Measurements from ENCODE around the gene KRT76.

KRT76 gene

DNA sequence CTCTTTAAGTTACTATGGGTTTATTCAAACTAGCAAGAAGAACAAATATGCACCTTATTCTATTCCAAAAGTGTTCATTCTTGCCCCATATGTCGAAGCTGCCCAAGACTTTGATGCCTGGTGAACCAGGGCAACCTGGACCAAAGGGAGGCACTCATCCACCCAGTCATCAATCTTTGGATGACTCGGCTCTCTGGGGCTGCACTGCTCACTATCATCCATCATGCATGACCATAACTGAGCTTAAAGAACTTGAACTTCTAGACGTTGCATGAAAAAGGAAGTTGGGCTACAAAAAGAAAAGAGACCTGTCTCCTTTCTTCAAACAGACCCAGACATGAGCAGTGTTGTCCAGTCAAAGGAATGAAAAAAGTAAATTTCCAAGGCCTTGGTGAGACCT lies 35.6 kb upstream of the KRT76 start:
- DNase-seq = no peak

DNA sequence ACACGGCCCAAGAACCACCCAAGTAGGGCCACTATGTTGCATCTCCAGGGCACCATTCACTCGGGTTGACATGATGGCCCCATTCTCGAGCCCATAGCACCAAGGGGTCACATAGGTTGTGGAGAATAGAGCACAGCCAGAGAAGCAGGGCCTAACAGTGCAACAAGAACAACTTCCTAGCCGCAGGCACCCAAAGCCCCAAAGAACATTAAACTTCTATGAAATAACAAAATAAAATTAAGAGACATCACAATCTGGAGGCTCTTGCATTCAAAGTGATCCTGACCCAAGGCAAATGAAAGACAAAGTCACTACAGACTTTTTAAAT lies 34.9 kb upstream of the KRT76 start:
- no peak for DNase-seq

DNA sequence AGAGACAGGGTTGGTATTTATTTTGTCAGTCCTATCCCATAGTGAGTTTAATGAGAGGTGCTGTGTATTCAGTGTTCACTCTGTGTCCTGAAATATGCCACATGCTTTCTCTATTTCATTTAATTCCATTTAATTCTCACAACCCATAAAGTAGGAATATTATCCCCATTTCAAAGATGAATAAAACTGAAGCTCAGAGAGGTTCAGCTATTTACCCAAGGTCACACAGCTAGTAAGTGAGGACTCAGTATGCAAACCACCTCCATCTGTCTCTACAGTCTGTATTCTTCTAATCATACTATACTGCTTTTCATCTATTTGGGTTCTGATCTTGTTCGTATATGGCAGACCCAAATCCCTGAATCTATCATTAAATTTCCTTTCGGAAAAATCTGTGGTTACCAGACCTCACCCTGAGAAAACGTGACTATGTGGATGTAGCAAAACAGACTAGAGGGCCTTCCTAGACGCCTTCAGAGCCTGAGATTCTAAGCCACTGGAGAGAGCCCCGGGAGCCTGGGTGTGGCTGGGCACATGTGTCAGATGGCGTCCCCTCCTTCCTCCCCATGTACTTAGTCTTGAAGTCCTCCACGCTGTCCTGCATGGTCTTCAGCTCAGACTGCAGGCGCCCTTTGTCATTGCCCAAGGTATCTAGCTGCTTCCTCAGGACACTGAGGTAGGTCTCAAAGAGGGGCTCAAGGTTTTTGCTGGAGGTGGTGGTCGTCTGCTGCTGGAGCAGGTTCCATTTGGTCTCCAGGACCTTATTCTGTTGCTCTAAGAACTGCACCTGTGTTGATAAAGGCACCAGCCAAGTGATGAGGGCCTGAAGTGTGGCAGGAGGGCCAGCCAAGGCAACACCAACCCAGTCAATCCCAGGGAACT lies 34.3 kb upstream of the KRT76 start:
- DNase-seq = no peak

DNA sequence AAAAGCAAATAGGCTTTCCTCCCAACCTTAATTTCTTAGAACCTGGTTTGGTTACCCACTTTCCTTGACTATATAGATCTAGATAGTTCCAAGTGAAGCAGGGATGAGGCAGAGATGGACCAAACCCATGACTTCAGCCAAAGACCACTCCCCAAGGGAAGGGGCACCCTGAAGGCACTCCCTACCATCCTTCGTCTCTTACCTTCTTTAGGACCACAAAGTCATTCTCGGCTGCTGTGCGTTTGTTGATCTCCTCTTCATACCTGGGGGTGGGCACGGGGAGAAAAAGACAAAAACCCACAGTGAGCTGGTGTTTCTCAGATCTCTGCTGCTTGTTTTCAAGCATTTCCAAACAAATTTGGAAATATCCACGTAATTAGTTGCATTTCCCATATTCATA lies 33.4 kb upstream of the KRT76 start:
- DNase-seq = no peak

DNA sequence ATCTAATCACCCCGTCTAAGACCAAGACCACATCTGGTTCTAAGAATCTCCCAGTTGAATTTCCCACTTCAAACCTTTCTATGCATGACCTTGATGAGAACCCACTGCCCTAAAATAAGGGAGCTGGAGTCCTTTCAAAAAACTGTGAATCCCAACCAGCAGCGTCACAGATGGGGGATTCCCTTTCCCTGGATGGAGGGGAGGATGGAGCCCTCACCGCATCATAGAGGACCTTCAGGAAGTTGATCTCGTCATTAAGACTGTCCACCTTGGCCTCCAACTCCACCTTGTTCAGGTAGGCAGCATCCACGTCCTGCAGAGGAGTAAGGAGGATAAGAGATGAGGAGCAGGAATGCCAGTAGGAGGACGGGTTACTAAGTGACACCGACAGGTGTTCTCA lies 32.0 kb upstream of the KRT76 start:
- no peak for DNase-seq

DNA sequence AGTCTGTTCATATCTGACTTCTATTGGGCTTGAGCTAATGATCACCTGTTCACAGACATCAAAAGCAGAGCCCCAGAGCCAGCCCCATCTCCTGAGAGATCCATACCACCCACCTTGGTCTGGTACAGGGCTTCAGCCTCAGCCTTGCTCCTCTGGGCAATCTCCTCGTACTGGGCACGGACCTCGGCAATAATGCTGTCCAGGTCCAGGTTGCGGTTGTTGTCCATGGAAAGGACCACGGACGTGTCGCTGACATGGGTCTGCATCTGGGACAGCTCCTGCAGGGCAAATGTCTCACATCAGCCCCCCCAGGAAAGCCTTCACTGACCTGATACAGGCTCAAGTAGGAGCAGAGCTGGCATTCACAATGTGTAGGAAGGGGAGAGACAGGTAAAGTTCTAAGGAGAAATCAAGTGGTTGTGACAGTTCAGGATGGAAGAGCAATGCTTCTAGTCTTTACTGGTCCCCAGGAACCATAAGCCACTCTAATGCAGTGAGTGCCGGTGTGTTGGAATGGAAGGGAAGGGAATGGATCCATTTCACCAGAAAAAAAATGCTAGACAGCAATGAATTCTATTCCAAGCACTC lies 31.5 kb upstream of the KRT76 start:
- no peak for DNase-seq

DNA sequence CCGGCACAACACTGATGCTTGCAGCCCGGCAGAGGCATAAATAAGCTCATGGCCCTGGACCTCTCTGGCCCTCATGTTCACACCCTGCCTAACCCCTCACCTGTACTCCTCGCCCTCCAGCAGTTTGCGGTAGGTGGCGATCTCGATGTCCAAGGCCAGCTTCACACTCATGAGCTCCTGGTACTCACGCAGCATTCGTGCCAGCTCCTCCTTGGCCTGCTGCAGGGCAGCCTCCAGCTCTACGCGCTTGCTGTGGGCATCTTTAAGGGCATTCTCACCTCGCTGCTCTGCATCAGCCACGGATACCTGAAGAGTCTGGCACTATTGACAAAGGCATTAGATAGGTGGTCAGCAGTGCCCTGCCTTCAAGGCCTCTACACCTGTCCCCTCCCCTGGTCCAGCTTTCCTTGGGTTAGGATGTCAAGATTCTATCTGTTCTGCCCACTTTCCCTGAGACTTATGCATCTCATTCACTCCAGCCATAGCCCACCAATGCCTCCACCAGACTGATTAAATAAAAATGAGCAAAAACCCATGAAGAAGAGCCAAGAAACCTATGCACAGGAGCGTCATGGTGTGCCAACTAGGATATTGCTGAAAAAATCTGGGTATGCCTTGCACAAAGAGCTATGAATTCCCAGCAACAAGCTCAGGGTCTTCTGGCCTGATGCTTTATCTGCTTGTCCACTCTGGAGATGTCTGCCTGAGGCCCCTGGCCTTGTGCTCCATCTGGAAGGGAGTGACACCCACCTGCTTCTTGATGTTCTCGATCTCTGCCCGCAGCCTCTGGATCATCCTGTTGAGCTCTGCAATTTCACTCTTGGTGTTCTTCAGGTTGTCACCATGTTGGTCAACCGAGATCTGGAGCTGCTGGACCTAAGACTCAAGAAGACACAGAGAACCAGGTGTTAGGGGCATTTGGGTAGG lies 30.7 kb upstream of the KRT76 start:
- no peak for DNase-seq

DNA sequence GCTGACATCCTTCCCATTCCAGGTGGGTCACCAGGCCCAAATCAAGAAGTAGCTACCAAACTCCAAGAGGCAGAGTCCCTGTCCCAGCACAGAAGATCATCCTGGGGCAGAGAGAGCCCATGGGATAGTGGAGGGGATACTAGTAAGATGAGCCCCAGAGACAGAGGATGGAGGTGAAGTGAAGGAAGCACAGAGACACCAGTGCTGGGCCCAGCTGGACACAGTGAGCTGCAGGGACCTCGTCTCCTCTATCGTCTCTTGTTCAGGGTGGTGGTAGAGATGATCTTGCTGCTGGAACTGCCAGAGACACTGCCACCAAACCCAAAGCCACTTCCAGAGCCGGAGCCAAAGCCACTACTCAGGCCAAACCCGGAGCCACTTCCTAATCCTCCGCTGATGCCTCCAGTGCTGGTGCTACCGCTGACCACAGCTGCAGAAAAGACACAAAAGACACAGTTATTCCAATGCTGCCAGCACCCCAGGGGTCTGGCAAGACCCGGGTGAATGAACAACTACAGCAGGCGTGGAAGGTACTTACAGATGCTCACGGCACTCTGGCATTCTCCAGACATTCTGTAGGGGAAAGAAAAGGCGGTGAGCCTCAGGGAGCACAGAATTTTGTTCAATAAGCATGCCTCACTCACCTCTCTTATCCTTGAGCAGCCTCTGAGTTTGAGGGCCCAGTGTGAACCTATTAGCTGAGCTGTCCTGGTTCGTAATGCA lies 29.8 kb upstream of the KRT76 start:
- DNase-seq = no peak

DNA sequence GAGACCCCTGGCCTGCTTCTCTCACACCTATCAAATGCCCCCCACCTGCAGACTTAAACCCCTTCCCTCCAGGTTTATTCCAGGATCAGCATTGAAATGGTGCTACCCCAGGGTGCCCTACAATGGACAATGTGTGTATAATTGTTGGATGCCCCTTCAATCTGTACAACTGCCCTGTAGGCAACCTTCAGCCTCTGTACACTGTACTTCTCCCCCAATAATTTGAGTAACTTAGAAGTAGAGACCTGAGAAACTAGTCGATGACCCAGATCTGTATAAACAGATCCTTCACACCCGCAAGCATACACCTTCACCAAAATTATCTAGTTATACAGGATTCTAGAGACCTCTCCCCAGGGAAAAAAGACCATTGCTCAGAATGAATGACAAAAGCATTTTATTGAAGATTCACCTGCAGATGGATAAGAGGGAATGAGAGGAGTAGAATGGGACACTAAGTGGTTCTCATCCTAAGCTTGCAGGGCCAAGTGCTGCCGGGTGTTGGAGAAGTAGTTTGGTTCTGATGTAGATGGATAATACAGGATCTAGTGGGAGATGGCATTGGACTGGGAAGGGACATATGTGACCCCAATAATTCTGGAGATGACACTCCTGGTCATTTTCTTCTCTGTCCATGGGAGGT lies 29.1 kb upstream of the KRT76 start:
- DNase-seq = no peak

DNA sequence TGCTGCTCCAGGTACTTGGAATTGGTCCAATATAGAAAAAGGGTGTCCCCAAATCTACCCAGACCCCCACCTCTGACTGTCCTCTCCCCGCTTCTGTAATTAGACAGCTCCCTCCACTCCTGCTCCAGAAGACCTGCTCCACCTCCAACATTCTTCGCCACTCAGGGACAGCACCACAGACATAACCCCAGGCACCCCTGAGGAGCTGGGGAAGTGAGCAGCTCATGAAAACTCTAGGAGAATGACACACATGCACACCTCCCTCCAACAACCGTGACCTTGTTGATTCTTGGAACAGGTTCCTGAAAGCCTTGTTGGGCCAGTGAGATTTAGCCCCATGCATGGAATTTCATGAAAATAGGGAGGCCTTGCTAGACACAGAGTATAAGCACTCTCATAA lies 28.6 kb upstream of the KRT76 start:
- DNase-seq = no peak

DNA sequence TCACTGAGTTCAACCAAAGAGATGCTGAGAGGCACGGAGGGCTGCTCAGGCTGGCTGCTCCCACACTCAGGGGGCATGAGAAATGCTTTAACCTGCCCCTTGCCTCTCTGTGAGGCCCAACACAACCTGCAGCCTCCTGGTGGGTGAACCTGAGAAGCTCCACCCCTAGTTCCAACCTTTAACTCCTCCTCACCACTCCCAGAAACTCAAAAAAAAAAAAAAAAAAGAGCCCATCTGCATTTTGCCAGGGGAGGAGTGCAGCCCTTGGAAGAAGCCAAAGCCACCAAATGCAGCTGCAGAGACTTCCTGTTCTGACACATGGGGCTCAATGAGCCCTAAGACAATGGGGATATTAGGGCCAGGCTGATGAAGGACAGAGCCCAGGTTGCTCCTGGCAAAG lies 27.9 kb upstream of the KRT76 start:
- DNase-seq = no peak

DNA sequence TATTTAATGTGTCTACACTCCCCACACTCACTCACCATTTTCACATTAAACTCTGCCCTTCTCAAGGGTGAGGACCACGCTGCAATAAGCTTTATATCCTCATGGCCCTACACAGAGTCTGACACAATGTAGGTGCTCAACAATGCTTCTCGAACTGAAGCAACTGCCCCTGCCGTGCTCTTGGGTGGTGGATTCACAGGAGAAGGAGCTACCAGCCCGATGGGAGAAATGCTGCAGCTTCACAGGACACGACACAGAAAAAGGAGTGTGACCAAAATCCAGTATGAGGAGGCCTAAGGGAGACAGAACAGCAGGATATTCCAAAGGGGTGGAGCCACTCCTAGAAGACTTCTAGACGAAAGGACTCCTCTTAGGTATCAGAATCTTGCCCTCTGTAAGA lies 25.3 kb upstream of the KRT76 start:
- DNase-seq = no peak

DNA sequence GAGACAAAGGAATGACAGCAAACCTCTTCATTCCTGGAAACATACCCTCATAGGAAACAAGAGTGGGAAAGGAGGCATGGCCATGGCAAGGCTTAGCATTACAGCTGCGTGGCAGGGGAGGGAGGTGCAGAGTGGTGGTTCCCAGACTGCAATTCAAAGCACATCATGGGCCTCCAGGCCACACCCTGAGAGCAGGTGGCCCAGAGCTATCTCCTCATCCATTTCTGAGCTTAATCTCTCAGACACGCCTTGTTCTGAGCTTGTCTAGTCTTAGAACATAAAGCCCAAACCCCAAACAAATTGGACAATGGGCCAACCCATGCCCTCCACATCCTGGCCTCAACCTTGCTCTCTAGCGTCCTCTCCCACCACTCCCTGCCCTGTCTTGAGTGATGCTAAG lies 24.6 kb upstream of the KRT76 start:
- DNase-seq = no peak

DNA sequence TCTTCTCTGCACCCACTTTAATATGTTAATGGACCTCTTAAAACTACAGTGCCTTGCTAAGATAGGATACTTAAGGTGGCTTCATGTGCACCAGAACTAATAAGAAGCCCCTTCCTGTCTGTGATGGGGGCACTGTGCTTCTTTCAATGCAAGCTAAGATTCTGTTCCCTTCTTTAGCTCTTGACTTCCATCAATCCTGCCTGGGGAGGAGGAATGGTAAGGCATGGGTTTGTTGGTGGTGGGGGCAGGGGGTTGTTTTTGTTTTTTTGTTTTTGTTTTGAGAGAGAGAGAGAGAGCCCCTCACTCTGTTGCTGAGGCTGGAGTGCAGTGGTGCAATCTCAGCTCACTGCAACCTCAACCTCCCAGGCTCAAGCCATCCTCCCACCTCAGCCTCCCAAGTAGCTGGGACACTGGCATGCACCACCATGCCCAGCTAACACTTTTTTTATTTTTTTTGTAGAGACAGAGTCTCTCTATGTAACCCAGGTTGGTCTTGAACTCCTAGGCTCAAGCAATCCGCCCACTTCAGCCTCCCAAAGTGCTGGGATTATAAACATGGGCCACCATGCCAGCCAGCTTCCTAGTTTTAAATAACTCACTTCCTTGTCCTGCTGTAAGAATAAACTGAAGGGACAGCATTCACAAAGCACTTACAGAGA lies 23.2 kb upstream of the KRT76 start:
- no peak for DNase-seq

DNA sequence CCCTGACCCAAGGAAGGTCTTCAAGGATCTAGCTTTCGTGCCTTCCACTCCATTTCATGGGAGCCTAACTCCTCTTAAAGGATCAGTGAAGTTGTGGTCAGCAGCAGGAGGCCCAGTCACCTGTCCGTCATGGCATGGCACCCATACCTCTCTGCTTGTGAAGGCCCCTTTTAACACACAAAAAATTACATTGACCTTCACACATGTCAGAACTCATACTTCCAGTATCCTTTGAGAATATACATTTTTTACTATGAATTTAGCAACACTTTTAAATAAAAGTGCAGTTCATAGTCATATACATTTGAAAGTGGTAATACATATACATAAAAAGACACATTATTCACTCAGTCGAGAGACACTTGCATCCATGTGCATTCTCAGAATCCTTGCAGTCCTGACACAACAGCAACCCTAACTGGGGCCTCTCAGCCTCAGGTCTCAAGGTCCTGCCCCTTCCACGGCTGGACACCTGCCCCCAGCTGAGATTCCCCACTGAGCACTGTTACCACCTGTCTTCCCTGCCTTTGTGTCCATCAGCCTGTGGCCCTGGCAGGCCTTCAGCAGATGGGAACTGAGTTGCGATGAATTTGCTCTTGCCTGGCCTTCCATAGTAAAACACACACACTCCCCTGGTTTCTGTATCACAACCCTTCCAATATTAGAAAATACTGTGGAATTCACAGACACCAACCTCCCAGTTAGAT lies 22.5 kb upstream of the KRT76 start:
- no peak for DNase-seq

DNA sequence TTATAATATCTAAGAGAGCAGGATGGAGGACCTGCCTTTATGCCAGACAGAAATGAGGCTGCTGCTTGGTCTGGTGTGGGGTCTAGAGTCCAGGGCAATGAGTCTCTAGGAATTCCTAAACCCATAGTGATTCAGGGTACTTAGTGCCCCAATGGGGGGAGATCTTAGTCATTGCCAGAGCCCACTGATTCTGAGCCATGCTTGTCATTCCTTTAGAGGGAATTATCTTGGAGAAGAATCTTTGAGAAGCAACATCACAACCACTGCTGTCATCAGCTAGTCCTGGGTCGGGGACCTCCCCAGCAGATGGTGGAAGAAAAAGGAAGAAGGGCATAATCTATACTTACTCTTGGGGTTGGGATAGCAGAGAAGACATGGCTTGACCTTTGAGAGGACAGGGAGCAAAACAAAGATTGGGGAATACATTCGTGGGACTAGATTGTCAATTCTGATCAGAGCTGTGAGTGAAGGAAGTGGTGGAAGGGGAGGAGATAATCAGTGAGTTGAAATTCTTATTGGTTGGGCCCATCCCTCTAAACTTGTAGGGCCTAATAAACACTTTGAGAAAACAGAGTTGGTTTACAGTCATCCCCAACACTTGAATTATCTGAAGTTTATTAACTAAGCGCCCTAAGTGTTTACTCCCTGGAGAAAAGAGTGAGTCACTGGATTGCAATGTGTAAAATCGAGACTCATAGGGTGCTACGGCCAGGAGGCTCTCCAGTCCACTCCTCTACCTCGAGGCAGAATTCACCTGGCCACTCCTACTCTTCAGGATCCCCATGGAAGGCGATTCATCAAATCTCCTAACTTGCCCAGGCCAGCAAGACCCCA lies 21.7 kb upstream of the KRT76 start:
- no peak for DNase-seq

DNA sequence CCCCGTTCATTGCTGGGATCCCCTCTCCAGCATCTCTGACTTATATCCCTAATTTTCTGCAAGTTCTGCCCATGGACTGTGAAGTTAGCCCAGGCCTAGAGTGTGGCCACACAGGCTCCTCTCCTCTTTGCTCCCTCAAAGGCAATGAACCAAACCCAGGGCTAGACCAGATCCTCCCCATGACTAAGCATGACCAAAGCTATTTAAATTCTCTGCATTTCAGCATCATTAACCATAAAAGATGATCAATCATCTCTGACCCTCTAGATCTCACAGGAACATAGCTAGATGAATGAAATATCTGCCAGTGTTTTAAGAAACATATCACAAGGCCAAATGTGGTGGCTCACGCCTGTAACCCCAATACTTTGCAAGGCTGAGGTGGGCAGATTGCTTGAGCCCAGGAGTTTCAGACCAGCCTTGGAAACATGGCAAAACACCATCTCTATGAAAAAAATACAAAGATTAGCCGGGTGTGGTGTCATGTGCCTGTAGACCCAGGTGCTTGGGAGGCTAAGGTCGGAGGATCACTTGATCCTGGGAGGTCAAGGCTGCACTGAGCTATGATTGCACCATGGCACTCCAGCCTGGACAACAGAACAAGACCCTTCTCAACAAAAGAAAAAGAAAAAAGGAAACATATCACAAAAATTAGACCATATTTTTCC lies 21.0 kb upstream of the KRT76 start:
- no peak for DNase-seq

DNA sequence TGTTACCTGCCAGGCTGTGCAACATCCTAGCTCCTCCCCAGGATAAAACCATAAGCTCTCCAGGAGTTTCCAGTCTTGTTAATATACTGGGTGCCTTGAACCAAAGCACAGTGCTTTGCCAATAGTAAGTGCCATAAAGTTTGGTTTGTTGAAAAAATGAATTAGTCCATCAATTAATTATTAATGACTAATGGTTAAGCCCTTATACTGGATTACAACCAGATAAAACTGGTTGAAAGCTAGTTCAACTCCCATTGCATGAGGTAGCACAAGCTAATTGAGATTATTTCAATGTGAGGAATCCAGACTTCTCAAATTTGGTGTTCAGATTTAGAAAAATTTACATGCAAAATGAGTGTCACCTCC lies 20.4 kb upstream of the KRT76 start:
- DNase-seq = no peak

DNA sequence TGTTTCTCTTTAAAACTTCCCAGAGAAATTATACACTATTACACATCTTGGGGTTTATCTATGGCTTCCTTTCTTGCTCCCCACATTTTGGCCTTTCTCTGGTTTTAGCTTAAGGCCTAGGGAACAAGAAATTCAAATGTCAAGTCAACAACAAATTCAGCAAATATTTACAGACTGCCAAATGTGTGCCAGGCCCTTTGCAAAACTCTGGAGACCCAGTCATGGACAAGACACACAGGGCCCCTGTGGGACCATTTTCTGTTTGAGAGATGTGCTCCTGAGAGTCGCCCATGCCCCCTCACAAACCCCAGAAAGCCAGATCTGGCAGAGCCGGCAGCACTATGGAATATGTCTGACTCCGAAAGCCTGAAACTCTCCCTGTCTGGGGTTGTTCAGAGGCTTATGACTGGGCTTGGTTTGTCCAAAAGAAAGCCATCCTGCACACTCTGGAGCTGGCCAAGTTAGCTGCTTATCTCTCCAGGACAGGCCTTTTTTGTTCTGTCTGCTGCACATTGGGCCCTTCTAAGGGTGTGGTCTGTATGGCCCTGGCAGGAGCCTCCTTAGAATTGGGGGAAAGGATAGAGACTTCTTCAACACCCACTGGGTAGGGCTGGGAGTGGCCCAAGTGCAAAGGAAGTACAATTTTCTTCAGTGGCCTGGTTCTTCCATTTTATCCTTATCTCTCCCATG lies 19.8 kb upstream of the KRT76 start:
- DNase-seq = no peak

Measured in CD4-positive, alpha-beta T cell treated with Interleukin-4 for 4 hours (primary cell).